ENCODE results near the gene PIGK. TPM values are rescaled to one million over a fixed set of nuclear protein-coding genes. Genes with fewer than 3 reads are reported as not detected.

PIGK gene
- total and polyA plus RNA-seq, 12 donors: 3.4 to 44.5 (median 27.3) TPM

- Histone ChIP-seq H3K27me3 (no peaks in the 10 kb centered on the region), H3K4me1 (replicated peaks in 1 of 2) (no peaks in the 10 kb centered on the region), H3K27ac (no peak overlapping the region), H3K4me3 (no peak overlapping the region), H3K9me3 (replicated peaks in 1 of 3) (no peaks in the 10 kb centered on the region), H3K36me3 (replicated peaks in 1 of 2) (no peaks in the 10 kb centered on the region)
- no peak for DNase-seq
- WGBS, 4 donors: 56 to 87% (median 74%) methylated on average over 1 of the region's 1 CpG
- TF ChIP-seq CTCF (IDR thresholded peaks at IDR 0.05) (no peak), POLR2A (IDR thresholded peaks at IDR 0.05) (no peak)
- intact Hi-C loops (cut with DNase I): no loop called here
These were observed 170.6 kb downstream of the PIGK start for GRCh38 chr1:77048615-77049005.

GRCh38 chr1:77047978-77048614, 171.1 kb downstream of the PIGK start:
- no peaks in the 10 kb centered on the region for H3K4me1 ChIP-seq (replicated peaks in 1 of 2)
- 71 to 77% (median 73%) methylated on average over 3 of the region's 3 CpGs for WGBS, 4 donors
- no peak overlapping the region for H3K4me3 ChIP-seq
- H3K27me3 ChIP-seq: no peaks in the 10 kb centered on the region
- no peak overlapping the region for H3K27ac ChIP-seq
- no peaks in the 10 kb centered on the region for H3K36me3 ChIP-seq (replicated peaks in 1 of 2)
- no peaks in the 10 kb centered on the region for H3K9me3 ChIP-seq (replicated peaks in 1 of 3)
- DNase-seq: no peak
- intact Hi-C loops (cut with DNase I): no loop called here
- no peak for TF ChIP-seq POLR2A (IDR thresholded peaks at IDR 0.05)
- no peak for TF ChIP-seq CTCF (IDR thresholded peaks at IDR 0.05)

GRCh38 chr1:77047575-77047974, 171.7 kb downstream of the PIGK start:
- H3K4me1 ChIP-seq (replicated peaks in 1 of 2): no peaks in the 10 kb centered on the region
- no peaks in the 10 kb centered on the region for H3K36me3 ChIP-seq (replicated peaks in 1 of 2)
- TF ChIP-seq CTCF (IDR thresholded peaks at IDR 0.05) (no peak), POLR2A (IDR thresholded peaks at IDR 0.05) (no peak)
- H3K4me3 ChIP-seq: no peak overlapping the region
- DNase-seq: no peak
- H3K9me3 ChIP-seq (replicated peaks in 1 of 3): no peaks in the 10 kb centered on the region
- no peak overlapping the region for H3K27ac ChIP-seq
- H3K27me3 ChIP-seq: no peaks in the 10 kb centered on the region
- WGBS, 4 donors: 84 to 96% (median 90%) methylated on average over 1 of the region's 1 CpG
- intact Hi-C loops (cut with DNase I): no loop called here

- Histone ChIP-seq H3K27ac (no peak overlapping the region), H3K9me3 (replicated peaks in 1 of 3) (no peaks in the 10 kb centered on the region), H3K27me3 (no peaks in the 10 kb centered on the region), H3K4me3 (no peak overlapping the region), H3K4me1 (replicated peaks in 1 of 2) (no peaks in the 10 kb centered on the region), H3K36me3 (replicated peaks in 1 of 2) (no peaks in the 10 kb centered on the region)
- no peak for DNase-seq
- intact Hi-C loops (cut with DNase I): no loop called here
- TF ChIP-seq CTCF (IDR thresholded peaks at IDR 0.05) (no peak), POLR2A (IDR thresholded peaks at IDR 0.05) (no peak)
- WGBS, 4 donors: 93 to 98% (median 94%) methylated on average over 6 to 20 of the region's 20 CpGs
These were observed 174.9 kb downstream of the PIGK start for GRCh38 chr1:77044133-77044849.
